Neural cell (in vitro differentiated cells): Measurements from ENCODE around the gene HCST. TPM values are rescaled to one million over a fixed set of nuclear protein-coding genes. Genes with fewer than 3 reads are reported as not detected.

ENCODE experiments used
- H2AFZ ChIP-seq: fragments of 200-600, 300-800 bp; sonication (generic), shearing (Covaris generic); 2 replicates; pipeline ENCODE4 v1.6.0; 2014; ENCODE audit warnings: low read depth, mild to moderate bottlenecking, antibody characterized with exemption, low read length, moderate library complexity
- H3F3A ChIP-seq: fragments of 200-600 bp; shearing (Covaris generic); 2 replicates; pipeline ENCODE4 v1.6.1; 2016; ENCODE audit warnings: mild to moderate bottlenecking, moderate library complexity, mixed read lengths, antibody characterized with exemption, low read length; ENCODE audit not compliant: insufficient read depth, poor library complexity, severe bottlenecking
- H3K27ac ChIP-seq: fragments of 200-600, 300-800 bp; sonication (generic), shearing (Covaris generic); 2 replicates; pipeline ENCODE4 v1.5.1; 2014; ENCODE audit warnings: mild to moderate bottlenecking, low read length, moderate library complexity
- H3K27me3 ChIP-seq: fragments of 300-800, 200-600 bp; sonication (generic), shearing (Covaris generic); 2 replicates; pipeline ENCODE4 v1.6.0; 2014; ENCODE audit warnings: mild to moderate bottlenecking, low read depth, low read length, moderate library complexity; ENCODE audit not compliant: insufficient read depth
- H3K36me3 ChIP-seq: fragments of 300-800, 200-600 bp; sonication (generic), shearing (Covaris generic); 2 replicates; pipeline ENCODE4 v1.5.1; 2014; ENCODE audit warnings: mild to moderate bottlenecking, antibody characterized with exemption, low read length, moderate library complexity; ENCODE audit not compliant: insufficient read depth
- H3K4me2 ChIP-seq: fragments of 300-800, 200-600 bp; sonication (generic), shearing (Covaris generic); 2 replicates; pipeline ENCODE4 v1.6.0; 2014; ENCODE audit warnings: mild to moderate bottlenecking, low read length
- H3K4me3 ChIP-seq: fragments of 300-800, 200-600 bp; sonication (generic), shearing (Covaris generic); 2 replicates; pipeline ENCODE4 v1.5.1; 2014; ENCODE audit warnings: mild to moderate bottlenecking, low read length, moderate library complexity
- H3K79me2 ChIP-seq: fragments of 200-600 bp; shearing (Covaris generic); replicated peaks from 2 replicates; pipeline ENCODE4 v1.6.0; 2014; ENCODE audit warnings: mild to moderate bottlenecking, low read length, moderate library complexity; ENCODE audit not compliant: insufficient read depth
- H3K9ac ChIP-seq: fragments of 300-800, 200-600 bp; sonication (generic), shearing (Covaris generic); 2 replicates; pipeline ENCODE4 v1.6.1; 2016; ENCODE audit warnings: mild to moderate bottlenecking, low read length, mixed read lengths
- H3K9me2 ChIP-seq: fragments of 200-600 bp; shearing (Covaris generic); 2 replicates; pipeline ENCODE4 v1.6.1; 2016; ENCODE audit warnings: mild to moderate bottlenecking, low read length, mixed read lengths; ENCODE audit not compliant: insufficient read depth
- H3K9me3 ChIP-seq: fragments of 200-600, 300-800 bp; sonication (generic), shearing (Covaris generic); 2 replicates; pipeline ENCODE4 v1.6.1; 2016; ENCODE audit warnings: mild to moderate bottlenecking, mixed run types, low read length, moderate library complexity, mixed read lengths
- H4K20me1 ChIP-seq: fragments of 200-600 bp; shearing (Covaris generic); 2 replicates; pipeline ENCODE4 v1.6.1; 2016; ENCODE audit warnings: mild to moderate bottlenecking, mixed run types; ENCODE audit not compliant: insufficient read depth
- CTCF ChIP-seq: fragments of 450-650 bp; IDR thresholded peaks from 2 replicates; pipeline ENCODE4 v1.5.1; 2014; ENCODE audit warnings: antibody characterized with exemption, mild to moderate bottlenecking, moderate library complexity; ENCODE audit not compliant: poor library complexity, severe bottlenecking
- EP300 ChIP-seq: fragments of 450-650 bp; conservative IDR thresholded peaks from 2 replicates; pipeline ENCODE4 v1.6.1; 2014; ENCODE audit warnings: antibody characterized with exemption, mild to moderate bottlenecking, moderate library complexity; ENCODE audit not compliant: poor library complexity, severe bottlenecking
- EZH2 ChIP-seq: fragments of 200-600, 300-800 bp; shearing (Covaris generic), sonication (generic); IDR thresholded peaks from 2 replicates; pipeline ENCODE4 v1.6.1; 2014; ENCODE audit warnings: antibody characterized with exemption, low read length, borderline replicate concordance, mild to moderate bottlenecking; ENCODE audit not compliant: insufficient read depth, poor library complexity, severe bottlenecking
- MXI1 ChIP-seq: fragments of 450-650 bp; conservative IDR thresholded peaks from 2 replicates; pipeline ENCODE4 v1.6.1; 2014; ENCODE audit warnings: antibody characterized with exemption, mild to moderate bottlenecking; ENCODE audit not compliant: poor library complexity, severe bottlenecking
- POLR2AphosphoS5 ChIP-seq: IDR thresholded peaks from 2 replicates; pipeline ENCODE4 v1.6.1; 2012
- RAD21 ChIP-seq: fragments of 450-650 bp; conservative IDR thresholded peaks from 2 replicates; pipeline ENCODE4 v1.6.1; 2014; ENCODE audit warnings: antibody characterized with exemption, mild to moderate bottlenecking, moderate library complexity
- SMC3 ChIP-seq: fragments of 450-650 bp; conservative IDR thresholded peaks from 2 replicates; pipeline ENCODE4 v1.6.1; 2014; ENCODE audit warnings: antibody characterized with exemption, mild to moderate bottlenecking, moderate library complexity; ENCODE audit not compliant: poor library complexity
- TAF1 ChIP-seq: IDR thresholded peaks from 2 replicates; pipeline ENCODE4 v1.6.1; 2012; ENCODE audit warnings: low read depth
- polyA plus RNA-seq: library from polyadenylated mRNA; depleted of rRNA; stranded (reverse); fragments of >200 nt; gene quantifications from 2 replicates; pipeline ENCODE4 v1.2.3, GENCODE V29; 2014
- TF ChIP-seq, protein P1 (sequence below): IDR thresholded peaks from 2 replicates; pipeline ENCODE4 v1.6.1; 2012; ENCODE audit warnings: borderline replicate concordance

Gene HCST
- polyA plus RNA-seq, 1 donor from 2014 or later: not detected

- Histone ChIP-seq H3K79me2 (no peaks in the 10 kb centered on the region), H3K27me3 (no peaks in the 10 kb centered on the region), H2AFZ (no peak overlapping the region), H4K20me1 (no peaks in the 10 kb centered on the region), H3K9me2 (no peaks in the 10 kb centered on the region), H3K4me3 (no peak overlapping the region), H3F3A (peaks cover 3% of the 10 kb centered on the region), H3K36me3 (peaks cover 3% of the 10 kb centered on the region), H3K9ac (no peak overlapping the region), H3K27ac (no peak overlapping the region), H3K4me2 (no peak overlapping the region), H3K9me3 (no peaks in the 10 kb centered on the region)
- TF ChIP-seq EP300 (no peak), POLR2AphosphoS5 (no peak), RAD21 (no peak)
Observed at GRCh38 chr19:35885225-35885738, 17.0 kb upstream of the HCST start.

DNA sequence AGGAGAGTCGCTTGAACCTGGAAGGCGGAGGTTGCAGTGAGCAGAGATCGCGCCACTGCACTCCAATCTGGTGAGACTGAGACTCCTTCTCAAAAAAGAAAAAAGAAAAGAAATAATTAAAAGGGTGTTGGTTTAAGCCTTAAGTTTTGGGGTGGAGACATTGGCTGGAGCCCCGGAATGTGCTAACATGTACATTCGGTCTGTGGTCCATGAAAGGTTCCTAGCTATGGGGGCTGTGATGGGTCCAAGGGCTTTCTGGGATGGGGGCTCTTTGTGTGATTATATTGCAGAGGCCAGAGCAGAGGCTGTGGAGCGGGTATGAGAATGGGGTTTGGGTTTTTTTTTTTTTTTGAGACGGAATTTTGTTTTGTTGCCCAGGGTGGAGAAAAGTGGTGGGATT lies 16.4 kb upstream of the HCST start:
- Histone ChIP-seq H3K9me3 (no peaks in the 10 kb centered on the region), H2AFZ (no peak overlapping the region), H3K4me3 (no peak overlapping the region), H3K27me3 (no peaks in the 10 kb centered on the region), H3F3A (peaks cover 3% of the 10 kb centered on the region), H3K4me2 (no peak overlapping the region), H3K9me2 (no peaks in the 10 kb centered on the region), H4K20me1 (no peaks in the 10 kb centered on the region), H3K9ac (no peak overlapping the region), H3K79me2 (no peaks in the 10 kb centered on the region), H3K36me3 (peaks cover 3% of the 10 kb centered on the region), H3K27ac (no peak overlapping the region)
- TF ChIP-seq, protein P1, sequence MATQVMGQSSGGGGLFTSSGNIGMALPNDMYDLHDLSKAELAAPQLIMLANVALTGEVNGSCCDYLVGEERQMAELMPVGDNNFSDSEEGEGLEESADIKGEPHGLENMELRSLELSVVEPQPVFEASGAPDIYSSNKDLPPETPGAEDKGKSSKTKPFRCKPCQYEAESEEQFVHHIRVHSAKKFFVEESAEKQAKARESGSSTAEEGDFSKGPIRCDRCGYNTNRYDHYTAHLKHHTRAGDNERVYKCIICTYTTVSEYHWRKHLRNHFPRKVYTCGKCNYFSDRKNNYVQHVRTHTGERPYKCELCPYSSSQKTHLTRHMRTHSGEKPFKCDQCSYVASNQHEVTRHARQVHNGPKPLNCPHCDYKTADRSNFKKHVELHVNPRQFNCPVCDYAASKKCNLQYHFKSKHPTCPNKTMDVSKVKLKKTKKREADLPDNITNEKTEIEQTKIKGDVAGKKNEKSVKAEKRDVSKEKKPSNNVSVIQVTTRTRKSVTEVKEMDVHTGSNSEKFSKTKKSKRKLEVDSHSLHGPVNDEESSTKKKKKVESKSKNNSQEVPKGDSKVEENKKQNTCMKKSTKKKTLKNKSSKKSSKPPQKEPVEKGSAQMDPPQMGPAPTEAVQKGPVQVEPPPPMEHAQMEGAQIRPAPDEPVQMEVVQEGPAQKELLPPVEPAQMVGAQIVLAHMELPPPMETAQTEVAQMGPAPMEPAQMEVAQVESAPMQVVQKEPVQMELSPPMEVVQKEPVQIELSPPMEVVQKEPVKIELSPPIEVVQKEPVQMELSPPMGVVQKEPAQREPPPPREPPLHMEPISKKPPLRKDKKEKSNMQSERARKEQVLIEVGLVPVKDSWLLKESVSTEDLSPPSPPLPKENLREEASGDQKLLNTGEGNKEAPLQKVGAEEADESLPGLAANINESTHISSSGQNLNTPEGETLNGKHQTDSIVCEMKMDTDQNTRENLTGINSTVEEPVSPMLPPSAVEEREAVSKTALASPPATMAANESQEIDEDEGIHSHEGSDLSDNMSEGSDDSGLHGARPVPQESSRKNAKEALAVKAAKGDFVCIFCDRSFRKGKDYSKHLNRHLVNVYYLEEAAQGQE: no peak
- TF ChIP-seq EZH2: no peak
- TF ChIP-seq TAF1: no peak
- TF ChIP-seq SMC3: no peak
- no peak for TF ChIP-seq CTCF

DNA sequence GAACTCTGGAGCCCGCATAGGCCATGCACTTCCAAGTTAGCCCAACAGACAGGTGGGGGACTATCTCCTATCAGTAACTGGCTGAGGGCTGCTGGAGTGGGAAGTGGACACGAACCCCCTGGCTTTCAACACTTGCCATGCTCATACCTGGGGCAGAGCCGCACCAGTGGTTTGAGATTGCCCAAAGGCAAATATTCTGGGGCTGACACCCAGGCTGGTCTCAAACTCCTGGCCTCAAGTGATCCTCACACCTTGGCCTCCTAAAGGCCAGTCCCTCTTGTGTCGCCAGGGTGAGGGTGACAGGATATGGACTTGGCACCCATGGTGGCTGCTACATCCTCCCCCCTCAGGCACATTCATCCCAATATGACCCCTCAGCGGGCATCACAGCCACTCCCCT lies 15.1 kb upstream of the HCST start:
- Histone ChIP-seq H3K27me3 (no peaks in the 10 kb centered on the region), H3F3A (no peaks in the 10 kb centered on the region)
- TF ChIP-seq POLR2AphosphoS5 (no peak), SMC3 (no peak), CTCF (no peak), RAD21 (no peak), EP300 (no peak), EZH2 (no peak), MXI1 (no peak), TAF1 (no peak)
- TF ChIP-seq, protein P1: no peak

More for the DNA sequence above, 15.1 kb upstream of the HCST start:
- Histone ChIP-seq H2AFZ (no peak overlapping the region), H3K36me3 (peaks cover 3% of the 10 kb centered on the region), H3K9me3 (no peaks in the 10 kb centered on the region), H4K20me1 (no peaks in the 10 kb centered on the region), H3K79me2 (no peaks in the 10 kb centered on the region), H3K27ac (no peak overlapping the region), H3K9me2 (no peaks in the 10 kb centered on the region), H3K4me3 (no peak overlapping the region), H3K9ac (no peak overlapping the region), H3K4me2 (no peak overlapping the region)
